Esophagus muscularis mucosa (tissue), 3 donors: ENCODE measurements around the gene TAF1L.

Experiments
- CTCF ChIP-seq, 3 experiments: fragments of 200-600 bp in 2 of 3; fragments of 450-650 bp in 1 of 3; sonication (generic) in 2 of 3; IDR thresholded peaks; one replicate each; pipeline ENCODE4 v1.5.1; 2017 to 2019; ENCODE audit warnings: antibody characterized with exemption in 3 of 3, mild to moderate bottlenecking in 2 of 3, moderate library complexity in 1 of 3
- POLR2A ChIP-seq: fragments of 450-650 bp; IDR thresholded peaks from one replicate; pipeline ENCODE4 v1.6.1; 2017; ENCODE audit warnings: antibody characterized with exemption, moderate library complexity, mild to moderate bottlenecking, low read depth
- POLR2AphosphoS5 ChIP-seq, 2 donors: sonication (generic); formaldehyde crosslinking; IDR thresholded peaks; one replicate each; pipeline ENCODE4 v1.6.1; 2017; ENCODE audit warnings: antibody characterized with exemption in 2 of 2

DNA sequence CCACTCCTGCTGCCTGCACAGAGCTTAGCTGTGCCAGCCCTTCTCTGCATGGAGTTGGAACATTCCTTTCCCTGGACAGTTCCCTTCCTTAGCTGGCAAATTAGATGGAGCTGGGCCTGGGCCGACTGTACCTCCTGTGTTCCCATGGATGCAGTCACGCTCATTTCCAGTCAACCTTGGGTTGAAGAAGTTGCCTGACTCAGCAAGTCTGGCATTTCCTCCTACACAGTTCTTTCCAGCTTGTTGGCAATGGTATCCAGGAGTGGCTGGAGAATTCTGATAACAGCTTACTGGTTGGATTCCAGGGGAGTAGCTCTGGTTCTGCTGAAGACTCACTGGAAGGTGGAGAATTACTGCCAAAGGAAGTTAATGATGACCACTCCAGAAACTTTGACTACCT is 9.2 kb upstream of the TAF1L start:
- TF ChIP-seq POLR2A (no peak), CTCF (IDR thresholded peaks at IDR 0.05) (no peak), POLR2AphosphoS5 (IDR thresholded peaks at IDR 0.05) (no peak)
